Thyroid gland (tissue), 4 donors: ENCODE data around the gene TGFB1. TPM values are rescaled to one million over a fixed set of nuclear protein-coding genes. Genes with fewer than 3 reads are reported as not detected.

Experiments used
- DNase-seq, 2 donors: peaks; one replicate each; pipeline ENCODE4 v3.0.0-alpha.2; 2019
- H3K27ac ChIP-seq, 3 donors: fragments of 200-600 bp; sonication (generic); 1 replicate in 2 of 3; 2 replicates in 1 of 3; pipeline ENCODE4 v1.5.1; 2016 to 2019; ENCODE audit warnings: mild to moderate bottlenecking in 1 of 3, moderate library complexity in 1 of 3
- H3K27me3 ChIP-seq: fragments of 200-600 bp; sonication (generic); one replicate; pipeline ENCODE4 v1.5.1; 2019
- H3K36me3 ChIP-seq, 2 donors: fragments of 200-600 bp; sonication (generic); one replicate each; pipeline ENCODE4 v1.5.1; 2016 to 2019
- H3K4me1 ChIP-seq, 2 donors: fragments of 200-600 bp; sonication (generic); one replicate each; pipeline ENCODE4 v1.5.1; 2017 to 2019
- H3K4me3 ChIP-seq, 3 donors: fragments of 200-600 bp; sonication (generic); replicated peaks in 1 of 3; 1 replicate in 2 of 3; 2 replicates in 1 of 3; pipeline ENCODE4 v1.5.1; 2016; ENCODE audit warnings: mild to moderate bottlenecking in 1 of 3
- H3K9me3 ChIP-seq: fragments of 200-600 bp; sonication (generic); one replicate; pipeline ENCODE4 v1.5.1; 2017
- POLR2A ChIP-seq, 2 donors: fragments of 450-650 bp; IDR thresholded peaks; one replicate each; pipeline ENCODE4 v1.6.1; 2017; ENCODE audit warnings: antibody characterized with exemption in 2 of 2, mild to moderate bottlenecking in 2 of 2, moderate library complexity in 1 of 2
- WGBS, 2 donors: methylation state at CpG; one replicate each; pipeline ENCODE4 v1.1.5; 2017; 5-methylcytosine and 5-hydroxymethylcytosine counted together
- intact Hi-C: fragments of 100-400 bp; cut with DNase I; formaldehyde crosslinking; loops from one replicate; pipeline ENCODE4 v1.15.1; 2023
- total RNA-seq, 4 donors: library from RNA; depleted of rRNA; stranded (reverse); fragments of >200 nt; gene quantifications; one replicate each; pipeline ENCODE4 v1.2.3, GENCODE V29; 2016
- TF ChIP-seq, protein P1 (sequence below), 6 experiments: fragments of 200-600 bp in 3 of 6; fragments of 450-650 bp in 3 of 6; sonication (generic) in 3 of 6; IDR thresholded peaks; one replicate each; pipeline ENCODE4 v1.5.1; 2016 to 2019; ENCODE audit warnings: antibody characterized with exemption in 6 of 6, mild to moderate bottlenecking in 2 of 6, inconsistent platforms in 1 of 6, moderate library complexity in 1 of 6

The TGFB1 gene
- total RNA-seq, 4 donors from 2014 or later = 9.6 to 13.7 (median 11.0) TPM

DNA sequence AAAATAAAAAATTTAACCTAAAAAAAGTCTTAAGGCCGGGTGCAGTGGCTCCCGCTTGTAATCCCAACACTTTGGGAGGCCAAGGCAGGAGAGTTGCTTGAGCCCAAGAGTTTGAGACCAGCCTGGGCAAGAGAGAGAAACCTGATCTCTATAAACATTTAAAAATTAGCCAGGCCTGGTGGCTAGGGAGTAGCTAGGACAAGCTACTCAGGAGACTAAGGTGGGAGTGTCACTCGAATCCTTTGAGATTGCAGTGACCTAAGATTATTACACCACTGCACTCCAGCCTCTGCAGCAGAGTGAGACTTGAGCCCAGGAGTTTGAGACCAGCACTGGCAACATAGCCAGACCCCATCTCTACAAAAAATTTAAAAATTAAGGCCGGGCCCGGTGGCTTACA, 42.6 kb downstream of the TGFB1 start:
- no peak for TF ChIP-seq POLR2A (IDR thresholded peaks at IDR 0.05)
- TF ChIP-seq, protein P1, sequence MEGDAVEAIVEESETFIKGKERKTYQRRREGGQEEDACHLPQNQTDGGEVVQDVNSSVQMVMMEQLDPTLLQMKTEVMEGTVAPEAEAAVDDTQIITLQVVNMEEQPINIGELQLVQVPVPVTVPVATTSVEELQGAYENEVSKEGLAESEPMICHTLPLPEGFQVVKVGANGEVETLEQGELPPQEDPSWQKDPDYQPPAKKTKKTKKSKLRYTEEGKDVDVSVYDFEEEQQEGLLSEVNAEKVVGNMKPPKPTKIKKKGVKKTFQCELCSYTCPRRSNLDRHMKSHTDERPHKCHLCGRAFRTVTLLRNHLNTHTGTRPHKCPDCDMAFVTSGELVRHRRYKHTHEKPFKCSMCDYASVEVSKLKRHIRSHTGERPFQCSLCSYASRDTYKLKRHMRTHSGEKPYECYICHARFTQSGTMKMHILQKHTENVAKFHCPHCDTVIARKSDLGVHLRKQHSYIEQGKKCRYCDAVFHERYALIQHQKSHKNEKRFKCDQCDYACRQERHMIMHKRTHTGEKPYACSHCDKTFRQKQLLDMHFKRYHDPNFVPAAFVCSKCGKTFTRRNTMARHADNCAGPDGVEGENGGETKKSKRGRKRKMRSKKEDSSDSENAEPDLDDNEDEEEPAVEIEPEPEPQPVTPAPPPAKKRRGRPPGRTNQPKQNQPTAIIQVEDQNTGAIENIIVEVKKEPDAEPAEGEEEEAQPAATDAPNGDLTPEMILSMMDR (IDR thresholded peaks at IDR 0.05) = no peak
- peak overlapping the region in 1 of 3 donors; percentile 94 for H3K27ac ChIP-seq
- peak overlapping the region in 1 of 3 donors; percentile 51 for H3K4me3 ChIP-seq
- H3K27me3 ChIP-seq = no peaks in the 10 kb centered on the region
- intact Hi-C loops = loop anchor here (5.0 kb wide), 1 partner anchor 41 kb away; the partner anchor contains the start of gene TGFB1
- peaks cover 23 to 32% of the 10 kb centered on the region in 2 donors for H3K4me1 ChIP-seq
- no peak for DNase-seq
- 50 to 51% methylated on average over 5 of the region's 5 CpGs for WGBS, 2 donors
- peaks cover 12 to 18% of the 10 kb centered on the region in 2 donors for H3K36me3 ChIP-seq
- H3K9me3 ChIP-seq = no peaks in the 10 kb centered on the region

DNA sequence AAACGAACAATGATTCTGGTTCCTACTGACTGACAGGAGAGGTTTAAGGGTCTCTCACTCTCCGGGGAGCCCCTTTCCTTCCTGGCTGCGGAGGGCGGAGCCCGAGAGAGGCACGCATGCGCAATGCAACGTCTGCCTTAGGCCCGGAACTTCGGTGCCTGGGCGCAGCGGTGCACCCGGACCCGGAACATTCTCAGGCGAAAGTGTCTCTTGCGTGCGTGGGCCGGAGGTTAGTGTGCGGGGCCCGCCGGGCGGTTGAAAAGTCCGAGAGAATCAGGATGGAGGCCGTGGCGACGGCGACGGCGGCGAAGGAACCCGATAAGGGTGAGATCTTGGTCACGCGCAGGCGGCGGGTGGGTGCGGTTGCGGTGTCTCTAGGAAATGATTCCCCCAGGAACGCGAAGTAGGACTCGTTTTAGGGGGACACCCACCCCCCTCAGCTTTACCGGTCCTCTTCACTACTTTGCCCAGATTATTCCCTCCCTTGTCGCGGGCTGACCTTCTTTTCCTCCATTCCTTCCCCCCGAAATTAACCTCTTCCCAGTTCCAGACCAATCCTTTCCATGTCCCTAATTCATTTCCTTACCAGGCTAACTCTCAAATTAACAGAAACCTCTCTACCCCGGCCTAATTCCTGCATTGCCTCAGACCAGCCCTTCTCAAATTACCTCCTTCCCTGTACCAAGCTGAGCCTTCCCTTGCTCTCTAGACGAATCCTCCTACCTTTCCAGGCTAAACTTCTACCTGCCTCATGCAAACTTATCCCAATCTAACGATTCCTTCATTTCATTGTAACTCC, 43.5 kb downstream of the TGFB1 start, which contains the start of gene CCDC97:
Gene CCDC97, plus strand, starts transcription at position 140 of the 799 bp plus-strand sequence. Its CDS starts 139 bp downstream, at position 279.
- intact Hi-C loops = loop anchor here (5.0 kb wide), 1 partner anchor 42 kb away; the partner anchor contains the start of gene TGFB1
- Histone ChIP-seq H3K9me3 (no peaks in the 10 kb centered on the region), H3K4me1 (peaks cover 23 to 32% of the 10 kb centered on the region in 2 donors), H3K36me3 (peaks cover 17 to 26% of the 10 kb centered on the region in 2 donors), H3K4me3 (peak within 1 kb of the TSS; percentile 51 to 66 (median 56)), H3K27ac (peak within 1 kb of the TSS; percentile 91 to 95 (median 94)), H3K27me3 (no peaks in the 10 kb centered on the region)
- DNase-seq = peak; percentile 84 to 86
- WGBS, 2 donors = 0 to 1% methylated on average over 44 to 46 of the region's 47 CpGs
- TF ChIP-seq POLR2A (IDR thresholded peaks at IDR 0.05) = peak in 1 of 2 donors; percentile 69
- TF ChIP-seq, protein P1 (IDR thresholded peaks at IDR 0.05) = no peak

DNA sequence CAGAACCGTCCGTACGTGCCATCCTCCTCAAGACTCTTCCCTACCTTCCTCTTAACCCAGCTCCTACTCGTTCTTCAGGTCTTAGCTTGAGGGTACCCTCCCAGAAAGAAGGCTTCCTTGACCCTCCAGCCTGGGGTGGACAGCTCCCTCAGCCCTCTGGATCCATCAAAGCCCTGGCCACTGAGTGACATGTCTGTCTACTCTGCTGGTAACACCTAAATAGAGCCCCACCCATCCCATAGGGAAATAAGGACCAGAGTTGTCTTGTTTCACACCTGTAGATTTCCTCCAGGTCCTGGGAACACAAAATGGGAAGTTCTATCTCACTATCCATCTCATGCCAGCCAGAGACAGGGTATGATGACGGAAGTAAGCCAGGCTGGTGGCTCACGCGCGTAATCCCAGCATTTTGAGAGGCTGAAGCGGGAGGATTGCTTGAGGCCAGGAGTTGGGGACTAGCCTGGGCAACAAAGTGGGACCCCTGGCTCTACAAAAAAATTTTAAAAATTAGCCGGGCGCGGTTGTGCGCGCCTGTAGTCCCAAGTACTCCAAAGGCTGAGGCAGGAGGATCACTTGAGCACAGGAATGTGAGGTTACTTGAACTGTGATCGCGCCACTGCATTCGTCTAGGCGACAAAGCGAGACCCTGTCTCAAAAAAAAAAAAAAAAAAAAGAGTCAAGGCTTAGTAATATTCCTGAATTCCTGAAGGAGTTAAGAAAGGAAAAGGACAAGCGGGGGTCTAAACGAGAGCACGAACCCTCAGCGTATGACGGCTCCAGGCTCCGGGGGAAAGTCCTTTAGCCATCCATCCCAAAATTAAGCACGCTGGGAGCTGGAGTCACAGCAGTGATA, 44.3 kb downstream of the TGFB1 start:
- intact Hi-C loops = loop anchor here (5.0 kb wide), 3 partner anchors 42 to 107 kb away; partner anchors contain the start of gene TGFB1
- peak overlapping the region; percentile 91 to 95 (median 94) for H3K27ac ChIP-seq
- TF ChIP-seq, protein P1 (IDR thresholded peaks at IDR 0.05) = no peak
- no peak for TF ChIP-seq POLR2A (IDR thresholded peaks at IDR 0.05)
- no peaks in the 10 kb centered on the region for H3K9me3 ChIP-seq
- WGBS, 2 donors = 11 to 12% methylated on average over 26 of the region's 26 CpGs
- H3K4me3 ChIP-seq = peak overlapping the region; percentile 51 to 66 (median 56)
- peak; percentile 56 to 62 for DNase-seq
- H3K4me1 ChIP-seq = peaks cover 23 to 32% of the 10 kb centered on the region in 2 donors
- peaks cover 25 to 34% of the 10 kb centered on the region in 2 donors for H3K36me3 ChIP-seq
- H3K27me3 ChIP-seq = no peaks in the 10 kb centered on the region

DNA sequence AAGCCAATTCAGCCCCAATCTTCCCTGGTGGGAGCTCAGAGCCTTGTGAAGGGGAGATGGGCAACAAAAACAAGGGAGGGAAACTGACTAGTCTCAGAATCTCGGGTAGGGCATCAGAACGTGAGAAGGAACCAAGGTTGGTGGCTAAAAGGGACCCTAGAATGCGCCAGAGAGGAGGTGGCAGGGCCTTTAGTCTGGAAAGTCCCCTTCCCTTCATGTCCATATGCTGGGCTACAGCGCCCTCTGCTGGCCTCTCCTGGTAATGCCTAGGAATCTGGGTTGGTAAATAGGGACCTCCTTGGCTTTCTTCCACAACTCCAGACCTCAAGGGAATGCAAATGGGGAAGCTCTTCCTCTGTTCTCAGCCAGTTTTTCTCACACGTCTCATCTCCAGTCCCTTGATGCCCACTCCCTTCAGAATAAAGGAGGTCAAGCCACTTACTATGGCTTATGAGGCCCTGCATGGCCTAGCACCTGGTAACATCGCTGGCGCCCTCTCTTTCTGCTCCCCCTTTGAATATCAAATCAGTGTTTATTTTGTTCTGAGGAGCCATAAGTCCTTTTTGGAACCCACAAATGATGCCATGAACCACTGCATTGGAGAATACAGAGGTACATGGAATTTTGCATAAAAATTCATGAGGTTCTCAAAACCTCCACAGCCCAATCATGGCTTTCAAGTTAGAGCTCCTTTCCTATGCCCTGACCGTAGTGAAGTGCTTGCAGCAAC, 45.1 kb downstream of the TGFB1 start:
- WGBS, 2 donors = 22 to 24% methylated on average over 8 of the region's 8 CpGs
- peak; percentile 92 to 94 for DNase-seq
- Histone ChIP-seq H3K36me3 (peaks cover 33 to 42% of the 10 kb centered on the region in 2 donors), H3K27me3 (no peaks in the 10 kb centered on the region), H3K27ac (peak overlapping the region; percentile 91 to 95 (median 94)), H3K9me3 (no peaks in the 10 kb centered on the region), H3K4me3 (no peak overlapping the region), H3K4me1 (peaks cover 23 to 32% of the 10 kb centered on the region in 2 donors)
- intact Hi-C loops = loop anchor here (5.0 kb wide), 2 partner anchors 41 to 106 kb away; no protein-coding TSS in a partner anchor
- TF ChIP-seq, protein P1 (IDR thresholded peaks at IDR 0.05) = peak; percentile 77 to 97 (median 94)
- no peak for TF ChIP-seq POLR2A (IDR thresholded peaks at IDR 0.05)
